H9 (cell line): ENCODE measurements around the gene TRIO. TPM values are rescaled to one million over a fixed set of nuclear protein-coding genes. Genes with fewer than 3 reads are reported as not detected.
A peak's percentile ranks its signal among the peaks of the same experiment; 100 is the strongest.

ENCODE experiments used
- DNase-seq: peaks from one replicate; pipeline ENCODE4 v3.0.0-alpha.2; 2017
- H2AFZ ChIP-seq: one replicate; pipeline ENCODE4 v1.6.1; 2013; ENCODE audit warnings: mild to moderate bottlenecking, low read length, control low read depth, moderate library complexity
- H2AK5ac ChIP-seq: 2 replicates; pipeline ENCODE4 v1.6.1; 2013; ENCODE audit warnings: low read length, control low read depth, mixed read lengths; ENCODE audit not compliant: insufficient read length
- H2BK120ac ChIP-seq: one replicate; pipeline ENCODE4 v1.6.1; 2013; ENCODE audit warnings: low read depth, mild to moderate bottlenecking, low read length, control low read depth, inconsistent platforms; ENCODE audit not compliant: poor library complexity, severe bottlenecking
- H2BK12ac ChIP-seq: 2 replicates; pipeline ENCODE4 v1.6.1; 2013; ENCODE audit warnings: low read length, control low read depth, mixed read lengths, low read depth; ENCODE audit not compliant: insufficient read length
- H2BK15ac ChIP-seq: 2 replicates; pipeline ENCODE4 v1.6.1; 2013; ENCODE audit warnings: low read depth, low read length, control low read depth
- H2BK20ac ChIP-seq: one replicate; pipeline ENCODE4 v1.6.1; 2013; ENCODE audit warnings: low read depth, mild to moderate bottlenecking, low read length, control low read depth, inconsistent platforms; ENCODE audit not compliant: poor library complexity, severe bottlenecking
- H2BK5ac ChIP-seq: 2 replicates; pipeline ENCODE4 v1.6.1; 2013; ENCODE audit warnings: low read length, control low read depth, mixed read lengths; ENCODE audit not compliant: insufficient read length
- H3K14ac ChIP-seq: 2 replicates; pipeline ENCODE4 v1.6.1; 2013; ENCODE audit warnings: low read length, control low read depth; ENCODE audit not compliant: insufficient read depth
- H3K18ac ChIP-seq: 2 replicates; pipeline ENCODE4 v1.6.1; 2013; ENCODE audit warnings: low read depth, mild to moderate bottlenecking, mixed read lengths, low read length, control low read depth; ENCODE audit not compliant: insufficient read length
- H3K23ac ChIP-seq: 2 replicates; pipeline ENCODE4 v1.6.1; 2013; ENCODE audit warnings: low read length, control low read depth, mixed read lengths, low read depth; ENCODE audit not compliant: insufficient read length
- H3K23me2 ChIP-seq: 2 replicates; pipeline ENCODE4 v1.6.1; 2013; ENCODE audit warnings: low read depth, mild to moderate bottlenecking, mixed read lengths, low read length, control low read depth; ENCODE audit not compliant: insufficient read length, poor library complexity, severe bottlenecking
- H3K27ac ChIP-seq: 2 replicates; pipeline ENCODE4 v1.5.1; 2013; ENCODE audit warnings: low read length, control low read depth, mixed read lengths, low read depth; ENCODE audit not compliant: insufficient read length
- H3K27me3 ChIP-seq: 2 replicates; pipeline ENCODE4 v1.6.1; 2013; ENCODE audit warnings: low read length, control low read depth, inconsistent platforms; ENCODE audit not compliant: insufficient read depth
- H3K4ac ChIP-seq: 2 replicates; pipeline ENCODE4 v1.6.1; 2013; ENCODE audit warnings: low read depth, mild to moderate bottlenecking, control low read depth, inconsistent platforms, low read length, moderate library complexity
- H3K4me1 ChIP-seq: 2 replicates; pipeline ENCODE4 v1.6.1; 2013; ENCODE audit warnings: low read length, control low read depth, inconsistent platforms; ENCODE audit not compliant: insufficient read depth
- H3K4me2 ChIP-seq: 2 replicates; pipeline ENCODE4 v1.6.1; 2013; ENCODE audit warnings: low read length, control low read depth, mixed read lengths; ENCODE audit not compliant: insufficient read length, insufficient read depth
- H3K56ac ChIP-seq: 2 replicates; pipeline ENCODE4 v1.6.1; 2013; ENCODE audit warnings: low read depth, mild to moderate bottlenecking, mixed read lengths, low read length, control low read depth; ENCODE audit not compliant: insufficient read length
- H3K79me1 ChIP-seq: 2 replicates; pipeline ENCODE4 v1.6.1; 2013; ENCODE audit warnings: low read depth, mild to moderate bottlenecking, moderate library complexity, low read length, control low read depth, inconsistent platforms; ENCODE audit not compliant: insufficient read depth, poor library complexity, severe bottlenecking
- H3K79me2 ChIP-seq: 2 replicates; pipeline ENCODE4 v1.6.1; 2013; ENCODE audit warnings: low read length, control low read depth, inconsistent platforms; ENCODE audit not compliant: insufficient read depth
- H3K9ac ChIP-seq: 2 replicates; pipeline ENCODE4 v1.6.1; 2013; ENCODE audit warnings: low read length, control low read depth, mixed read lengths; ENCODE audit not compliant: insufficient read length; ENCODE audit errors: extremely low read depth
- H3K9me3 ChIP-seq: one replicate; pipeline ENCODE4 v1.6.1; 2013; ENCODE audit warnings: low read depth, low read length, inconsistent platforms; ENCODE audit not compliant: control insufficient read depth
- H3T11ph ChIP-seq: one replicate; pipeline ENCODE4 v1.6.1; 2013; ENCODE audit warnings: mild to moderate bottlenecking, low read length, control low read depth, inconsistent platforms
- H4K20me1 ChIP-seq: one replicate; pipeline ENCODE4 v1.6.1; 2013; ENCODE audit not compliant: control insufficient read depth, insufficient read length, insufficient read depth
- H4K5ac ChIP-seq: 2 replicates; pipeline ENCODE4 v1.6.1; 2013; ENCODE audit warnings: low read depth, mild to moderate bottlenecking, mixed read lengths, low read length, control low read depth; ENCODE audit not compliant: insufficient read length
- H4K8ac ChIP-seq: replicated peaks from 2 replicates; pipeline ENCODE4 v1.6.1; 2013; ENCODE audit warnings: low read length, control low read depth, mixed read lengths, low read depth; ENCODE audit not compliant: insufficient read length
- H4K91ac ChIP-seq: 2 replicates; pipeline ENCODE4 v1.6.1; 2013; ENCODE audit warnings: low read depth, mild to moderate bottlenecking, moderate library complexity, mixed read lengths, low read length, control low read depth; ENCODE audit not compliant: insufficient read length
- H3K27ac Mint-ChIP-seq, 3 experiments: 2 replicates in 2 of 3; 3 replicates in 1 of 3; pipeline ENCODE4 v1.8.0; 2020 to 2021; ENCODE audit warnings: mixed read lengths in 3 of 3, mild to moderate bottlenecking in 1 of 3, moderate library complexity in 1 of 3
- H3K27me3 Mint-ChIP-seq: 2 replicates; pipeline ENCODE4 v1.8.0; 2021; ENCODE audit warnings: low read depth, mild to moderate bottlenecking, moderate library complexity, mixed read lengths
- H3K36me3 Mint-ChIP-seq, 3 experiments: 2 replicates in 2 of 3; 3 replicates in 1 of 3; pipeline ENCODE4 v1.8.0; 2020 to 2021; ENCODE audit warnings: low read depth in 3 of 3, mixed read lengths in 3 of 3; ENCODE audit not compliant: insufficient read depth in 1 of 3
- H3K4me1 Mint-ChIP-seq, 2 experiments: 2 replicates each; pipeline ENCODE4 v1.8.0; 2020; ENCODE audit warnings: mixed read lengths in 2 of 2
- H3K4me3 Mint-ChIP-seq, 2 experiments: 2 replicates in 1 of 2; 3 replicates in 1 of 2; pipeline ENCODE4 v1.8.0; 2020 to 2021; ENCODE audit warnings: mild to moderate bottlenecking in 2 of 2, mixed read lengths in 2 of 2, moderate library complexity in 1 of 2
- H3K9me3 Mint-ChIP-seq, 2 experiments: 2 replicates in 1 of 2; 3 replicates in 1 of 2; pipeline ENCODE4 v1.8.0; 2020; ENCODE audit warnings: mild to moderate bottlenecking in 2 of 2, mixed read lengths in 2 of 2, moderate library complexity in 1 of 2
- WGBS: extraction: QIAGEN DNeasy Blood & Tissue Kit; methylation state at CpG from one replicate; pipeline ENCODE4 v1.1.7; 2013; ENCODE audit warnings: missing lambda C conversion rate, low lambda C conversion rate, mixed read lengths; ENCODE audit not compliant: insufficient read length; ENCODE audit errors: extremely low coverage; 5-methylcytosine and 5-hydroxymethylcytosine counted together
- total RNA-seq: library from RNA; stranded (reverse); gene quantifications from 2 replicates; pipeline ENCODE4 v1.2.1, GENCODE V29; 2021
- TF ChIP-seq, protein P1 (sequence below): fragments of 200-600 bp; sonication (generic); conservative IDR thresholded peaks from 3 replicates; pipeline ENCODE4 v1.8.0; 2021; ENCODE audit warnings: antibody characterized with exemption, mild to moderate bottlenecking

Gene TRIO
- total RNA-seq, 1 experiment from 2014 or later = 87.8 TPM

DNA sequence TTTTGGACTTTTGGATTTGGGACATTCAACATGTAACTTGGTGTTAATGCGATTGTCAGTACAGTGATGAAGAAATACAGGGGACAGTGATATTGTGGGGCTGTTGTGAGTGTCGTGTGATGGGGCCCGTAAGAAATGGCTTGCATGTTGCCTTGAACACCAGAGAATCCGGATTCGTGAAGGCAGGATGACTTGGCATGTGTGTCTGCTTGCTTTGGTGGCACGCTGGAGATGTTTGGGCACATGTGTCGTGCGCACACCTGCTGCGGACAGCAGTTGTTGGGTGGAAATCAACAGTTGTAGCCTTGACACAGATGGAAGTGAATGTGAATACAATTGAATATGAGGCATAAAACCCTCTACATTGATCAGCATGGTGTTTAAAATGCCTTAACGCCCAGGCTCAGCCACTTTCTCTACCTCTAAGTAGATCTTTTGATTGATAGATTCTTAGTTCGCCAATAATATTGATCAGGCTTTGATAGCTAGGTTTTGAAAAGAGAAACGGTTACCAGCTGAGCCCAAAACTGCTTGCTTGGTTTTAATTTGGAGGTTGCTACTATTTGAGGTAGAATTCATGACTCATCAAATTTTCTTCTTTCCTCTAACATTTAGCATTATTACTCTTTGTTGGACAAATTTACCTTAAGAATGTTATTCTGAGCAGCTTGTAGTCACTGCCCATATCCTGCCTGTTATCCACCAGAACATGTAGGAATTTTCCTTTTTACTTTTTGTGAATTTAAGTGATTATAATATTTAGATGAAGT lies 94.4 kb downstream of the TRIO start:
- Histone ChIP-seq H4K91ac (no peak overlapping the region), H3K4ac (no peak overlapping the region), H3K9ac (no peak overlapping the region), H3K4me2 (no peak overlapping the region), H4K20me1 (no peaks in the 10 kb centered on the region), H3K79me2 (peaks cover 22% of the 10 kb centered on the region; the same call in 1 of the 2 replicates), H2BK120ac (no peak overlapping the region), H2AFZ (no peak overlapping the region), H3K9me3 (no peaks in the 10 kb centered on the region), H2BK12ac (no peak overlapping the region), H3K4me1 (peaks cover 15% of the 10 kb centered on the region), H3K27ac (no peak overlapping the region), H2BK5ac (no peak overlapping the region), H3K79me1 (peaks cover 5% of the 10 kb centered on the region), H2BK15ac (no peak overlapping the region), H3K56ac (no peak overlapping the region), H3K27me3 (no peaks in the 10 kb centered on the region), H4K5ac (no peak overlapping the region), H3K14ac (no peak overlapping the region), H2BK20ac (no peak overlapping the region), H3K23ac (no peak overlapping the region), H2AK5ac (no peak overlapping the region), H3K23me2 (no peaks in the 10 kb centered on the region), H3T11ph (no peak overlapping the region), H4K8ac (no peak overlapping the region), H3K18ac (peak overlapping the region; percentile 60)
- H3K9me3 Mint-ChIP-seq = no peaks in the 10 kb centered on the region
- no peak for DNase-seq
- H3K4me1 Mint-ChIP-seq = peaks cover 53 to 63% of the 10 kb centered on the region in 2 experiments
- WGBS = no CpG with 5 or more reads among the region's 12 CpGs
- H3K27ac Mint-ChIP-seq = peak overlapping the region; percentile 29 to 55 (median 52); a peak in 4 of 7 replicates
- H3K27me3 Mint-ChIP-seq = no peaks in the 10 kb centered on the region
- TF ChIP-seq, protein P1, sequence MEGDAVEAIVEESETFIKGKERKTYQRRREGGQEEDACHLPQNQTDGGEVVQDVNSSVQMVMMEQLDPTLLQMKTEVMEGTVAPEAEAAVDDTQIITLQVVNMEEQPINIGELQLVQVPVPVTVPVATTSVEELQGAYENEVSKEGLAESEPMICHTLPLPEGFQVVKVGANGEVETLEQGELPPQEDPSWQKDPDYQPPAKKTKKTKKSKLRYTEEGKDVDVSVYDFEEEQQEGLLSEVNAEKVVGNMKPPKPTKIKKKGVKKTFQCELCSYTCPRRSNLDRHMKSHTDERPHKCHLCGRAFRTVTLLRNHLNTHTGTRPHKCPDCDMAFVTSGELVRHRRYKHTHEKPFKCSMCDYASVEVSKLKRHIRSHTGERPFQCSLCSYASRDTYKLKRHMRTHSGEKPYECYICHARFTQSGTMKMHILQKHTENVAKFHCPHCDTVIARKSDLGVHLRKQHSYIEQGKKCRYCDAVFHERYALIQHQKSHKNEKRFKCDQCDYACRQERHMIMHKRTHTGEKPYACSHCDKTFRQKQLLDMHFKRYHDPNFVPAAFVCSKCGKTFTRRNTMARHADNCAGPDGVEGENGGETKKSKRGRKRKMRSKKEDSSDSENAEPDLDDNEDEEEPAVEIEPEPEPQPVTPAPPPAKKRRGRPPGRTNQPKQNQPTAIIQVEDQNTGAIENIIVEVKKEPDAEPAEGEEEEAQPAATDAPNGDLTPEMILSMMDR = no peak
- H3K4me3 Mint-ChIP-seq = peak overlapping the region in 1 of 2 experiments; percentile 45; a peak in 1 of 5 replicates
- H3K36me3 Mint-ChIP-seq = no peaks in the 10 kb centered on the region
